Measurements from ENCODE around the gene ZBTB9. TPM values are rescaled to one million over a fixed set of nuclear protein-coding genes. Genes with fewer than 3 reads are reported as not detected.
A peak's percentile ranks its signal among the peaks of the same experiment; 100 is the strongest.

The ZBTB9 gene
- polyA plus RNA-seq, 1 donor from 2014 or later = 9.0 TPM

- Mint-ChIP-seq H3K4me1 (peaks cover 31 to 57% (median 52%) of the 10 kb centered on the region in 3 donors), H3K4me3 (peak overlapping the region in 3 of 4 donors; percentile 36 to 97 (median 45)), H3K36me3 (peaks cover 2% of the 10 kb centered on the region), H3K27ac (peak overlapping the region; percentile 96 to 99 (median 96)), H3K27me3 (peaks cover 2% of the 10 kb centered on the region), H3K9me3 (no peaks in the 10 kb centered on the region)
These were observed 38.5 kb upstream of the ZBTB9 start for GRCh38 chr6:33415831-33416230.

GRCh38 chr6:33416386-33417127 lies 37.8 kb upstream of the ZBTB9 start:
- H3K4me1 Mint-ChIP-seq = peaks cover 27 to 55% (median 52%) of the 10 kb centered on the region in 3 donors
- H3K36me3 Mint-ChIP-seq = peaks cover 2% of the 10 kb centered on the region
- peaks cover 2% of the 10 kb centered on the region for H3K27me3 Mint-ChIP-seq
- peak overlapping the region; percentile 96 to 99 (median 96) for H3K27ac Mint-ChIP-seq
- peak overlapping the region; percentile 88 to 97 (median 94) for H3K4me3 Mint-ChIP-seq
- no peaks in the 10 kb centered on the region for H3K9me3 Mint-ChIP-seq

GRCh38 chr6:33417128-33417902 lies 37.1 kb upstream of the ZBTB9 start:
- H3K9me3 Mint-ChIP-seq = no peaks in the 10 kb centered on the region
- peak overlapping the region; percentile 96 to 99 (median 96) for H3K27ac Mint-ChIP-seq
- H3K4me3 Mint-ChIP-seq = peak overlapping the region; percentile 88 to 97 (median 94)
- H3K27me3 Mint-ChIP-seq = peaks cover 2% of the 10 kb centered on the region
- H3K4me1 Mint-ChIP-seq = peaks cover 26 to 53% (median 50%) of the 10 kb centered on the region in 3 donors
- H3K36me3 Mint-ChIP-seq = peaks cover 2% of the 10 kb centered on the region

GRCh38 chr6:33417903-33418689 lies 36.3 kb upstream of the ZBTB9 start, which contains the start of gene CUTA:
Gene CUTA (minus strand): TSS chr6:33418107. CDS start chr6:33418000, 107 bp downstream.
- Mint-ChIP-seq H3K36me3 (peaks cover 2% of the 10 kb centered on the region), H3K27ac (peak within 1 kb of the TSS; percentile 96 to 99 (median 96)), H3K9me3 (no peaks in the 10 kb centered on the region), H3K4me3 (peak within 1 kb of the TSS; percentile 88 to 97 (median 94)), H3K27me3 (peaks cover 2% of the 10 kb centered on the region), H3K4me1 (peaks cover 21 to 45% (median 44%) of the 10 kb centered on the region in 3 donors)

GRCh38 chr6:33418690-33419291 lies 35.6 kb upstream of the ZBTB9 start:
- peak overlapping the region; percentile 96 to 99 (median 96) for H3K27ac Mint-ChIP-seq
- peak overlapping the region; percentile 88 to 97 (median 94) for H3K4me3 Mint-ChIP-seq
- H3K4me1 Mint-ChIP-seq = peaks cover 21 to 42% (median 40%) of the 10 kb centered on the region in 3 donors
- H3K36me3 Mint-ChIP-seq = peaks cover 2% of the 10 kb centered on the region
- peaks cover 2% of the 10 kb centered on the region for H3K27me3 Mint-ChIP-seq
- no peaks in the 10 kb centered on the region for H3K9me3 Mint-ChIP-seq

GRCh38 chr6:33419580-33420490 lies 34.5 kb upstream of the ZBTB9 start, which contains the start of gene SYNGAP1:
Gene SYNGAP1 (plus strand): TSS chr6:33420065. CDS start chr6:33420265, 200 bp downstream.
- Mint-ChIP-seq H3K36me3 (peaks cover 2% of the 10 kb centered on the region), H3K4me3 (peak within 1 kb of the TSS in 3 of 4 donors; percentile 7 to 88 (median 80)), H3K27ac (peak within 1 kb of the TSS; percentile 63 to 99 (median 96)), H3K9me3 (no peaks in the 10 kb centered on the region), H3K27me3 (peaks cover 2% of the 10 kb centered on the region), H3K4me1 (peaks cover 23 to 39% (median 37%) of the 10 kb centered on the region in 3 donors)

GRCh38 chr6:33420491-33421343 lies 33.7 kb upstream of the ZBTB9 start:
- Mint-ChIP-seq H3K27me3 (peaks cover 2% of the 10 kb centered on the region), H3K4me1 (peaks cover 23 to 38% (median 34%) of the 10 kb centered on the region in 3 donors), H3K36me3 (peaks cover 2% of the 10 kb centered on the region), H3K27ac (peak overlapping the region in 1 of 3 donors; percentile 75), H3K4me3 (peak overlapping the region in 2 of 4 donors; percentile 38 to 49), H3K9me3 (no peaks in the 10 kb centered on the region)

- Mint-ChIP-seq H3K27ac (peak overlapping the region in 2 of 3 donors; percentile 42 to 75), H3K36me3 (peaks cover 2% of the 10 kb centered on the region), H3K4me3 (peak overlapping the region in 2 of 4 donors; percentile 38 to 49), H3K4me1 (peaks cover 21 to 35% (median 35%) of the 10 kb centered on the region in 3 donors), H3K9me3 (no peaks in the 10 kb centered on the region), H3K27me3 (peaks cover 2% of the 10 kb centered on the region)
These were observed 33.1 kb upstream of the ZBTB9 start for GRCh38 chr6:33421344-33421643.

GRCh38 chr6:33423777-33424176 lies 30.6 kb upstream of the ZBTB9 start:
- no peaks in the 10 kb centered on the region for H3K27me3 Mint-ChIP-seq
- peak overlapping the region; percentile 51 to 96 (median 74) for H3K4me3 Mint-ChIP-seq
- peak overlapping the region in 1 of 3 donors; percentile 97 for H3K27ac Mint-ChIP-seq
- H3K4me1 Mint-ChIP-seq = peaks cover 16 to 34% (median 32%) of the 10 kb centered on the region in 3 donors
- H3K9me3 Mint-ChIP-seq = no peaks in the 10 kb centered on the region
- no peaks in the 10 kb centered on the region for H3K36me3 Mint-ChIP-seq

- H3K27me3 Mint-ChIP-seq = no peaks in the 10 kb centered on the region
- peak overlapping the region; percentile 85 to 97 (median 91) for H3K4me3 Mint-ChIP-seq
- H3K9me3 Mint-ChIP-seq = no peaks in the 10 kb centered on the region
- H3K4me1 Mint-ChIP-seq = peaks cover 23 to 40% (median 39%) of the 10 kb centered on the region in 3 donors
- H3K36me3 Mint-ChIP-seq = no peaks in the 10 kb centered on the region
- H3K27ac Mint-ChIP-seq = peak overlapping the region; percentile 95 to 98 (median 97)
These were observed 29.3 kb upstream of the ZBTB9 start for GRCh38 chr6:33424855-33425667.

- H3K9me3 Mint-ChIP-seq = no peaks in the 10 kb centered on the region
These were observed 28.5 kb upstream of the ZBTB9 start for GRCh38 chr6:33425668-33426577.

More at GRCh38 chr6:33425668-33426577, 28.5 kb upstream of the ZBTB9 start:
- H3K4me3 Mint-ChIP-seq = peak overlapping the region; percentile 85 to 97 (median 91)
- H3K4me1 Mint-ChIP-seq = peaks cover 31 to 48% (median 48%) of the 10 kb centered on the region in 3 donors
- no peaks in the 10 kb centered on the region for H3K36me3 Mint-ChIP-seq
- H3K27ac Mint-ChIP-seq = peak overlapping the region; percentile 95 to 98 (median 97)
- H3K27me3 Mint-ChIP-seq = no peaks in the 10 kb centered on the region
